IPS-NIHi7 (cell line): ENCODE results near the gene TAF3.
A peak's percentile ranks its signal among the peaks of the same experiment; 100 is the strongest.

Experiments
- DNase-seq: peaks from one replicate; pipeline ENCODE4 v3.0.0; 2012; ENCODE audit warnings: mixed read lengths; ENCODE audit errors: extremely low spot score

The TAF3 gene

GRCh38 chr10:8045726-8046494, 227.6 kb downstream of the TAF3 start:
- no peak for DNase-seq

- no peak for DNase-seq
Measured at GRCh38 chr10:8047452-8048280, 229.4 kb downstream of the TAF3 start.

GRCh38 chr10:8048281-8049008, 230.1 kb downstream of the TAF3 start:
- DNase-seq: no peak

- DNase-seq: no peak
Measured at GRCh38 chr10:8049045-8049864, 230.9 kb downstream of the TAF3 start.

GRCh38 chr10:8049865-8050555, 231.7 kb downstream of the TAF3 start:
- DNase-seq: no peak

- no peak for DNase-seq
Measured at GRCh38 chr10:8050556-8051108, 232.3 kb downstream of the TAF3 start.

GRCh38 chr10:8051109-8051821, 233.0 kb downstream of the TAF3 start:
- DNase-seq: no peak

GRCh38 chr10:8051851-8052257, 233.5 kb downstream of the TAF3 start:
- DNase-seq: no peak

- DNase-seq: no peak
Measured at GRCh38 chr10:8052341-8052955, 234.1 kb downstream of the TAF3 start.

GRCh38 chr10:8052956-8053445, 234.7 kb downstream of the TAF3 start:
- no peak for DNase-seq

GRCh38 chr10:8053446-8054243, 235.3 kb downstream of the TAF3 start:
- peak; percentile 88 for DNase-seq

- DNase-seq: no peak
Measured at GRCh38 chr10:8054244-8054493, 235.9 kb downstream of the TAF3 start.

- DNase-seq: peak; percentile 69
Measured at GRCh38 chr10:8054494-8055407, 236.4 kb downstream of the TAF3 start, which contains the start of gene GATA3. TSS of gene GATA3 (plus strand) at chr10:8054688. CDS start at chr10:8055656, 968 bp downstream.

- DNase-seq: no peak
Measured at GRCh38 chr10:8055420-8056349, 237.4 kb downstream of the TAF3 start.

GRCh38 chr10:8056378-8056777, 238.1 kb downstream of the TAF3 start:
- no peak for DNase-seq

GRCh38 chr10:8056871-8057331, 238.6 kb downstream of the TAF3 start:
- DNase-seq: no peak
